Measurements from ENCODE around the gene SULT4A1. TPM values are rescaled to one million over a fixed set of nuclear protein-coding genes. Genes with fewer than 3 reads are reported as not detected.

Gene SULT4A1
- total and polyA plus RNA-seq, 3 experiments from 2014 or later, result not detected

GRCh38 chr22:43817402-43817801 is 44.9 kb downstream of the SULT4A1 start:
- Mint-ChIP-seq H3K4me1 (peaks cover 18% of the 10 kb centered on the region in 3 donors), H3K27me3 (peaks cover 7 to 16% of the 10 kb centered on the region in 2 donors), H3K9me3 (no peaks in the 10 kb centered on the region), H3K4me3 (no peak overlapping the region), H3K27ac (no peak overlapping the region), H3K36me3 (peaks cover 0 to 3% (median under 1%) of the 10 kb centered on the region in 3 donors)
- ChIA-PET POLR2A (no interaction called here), CTCF (no interaction called here)
- Histone ChIP-seq H3K27ac (ENCODE audit: low read depth, low read length) (no peak overlapping the region), H3K9me3 (ENCODE audit: low read length) (no peaks in the 10 kb centered on the region), H3K4me1 (ENCODE audit: insufficient read depth, low read length) (peaks cover 12% of the 10 kb centered on the region), H3K36me3 (ENCODE audit: insufficient read depth, low read length) (no peaks in the 10 kb centered on the region), H3K4me3 (ENCODE audit: low read length) (no peak overlapping the region), H3K27me3 (ENCODE audit: insufficient read depth, low read length, poor library complexity, severe bottlenecking) (no peaks in the 10 kb centered on the region)
- no peak for DNase-seq

GRCh38 chr22:43814264-43814663 is 48.0 kb downstream of the SULT4A1 start:
- Mint-ChIP-seq H3K4me1 (peaks cover 26 to 35% (median 31%) of the 10 kb centered on the region in 3 donors), H3K36me3 (peaks cover 0 to 10% (median 2%) of the 10 kb centered on the region in 3 donors), H3K27ac (peak overlapping the region in 6 of 8 donors; percentile 1 to 62 (median 44)), H3K27me3 (peaks cover 0 to 2% of the 10 kb centered on the region in 2 donors), H3K9me3 (peaks cover 0 to 2% (median 0%) of the 10 kb centered on the region in 5 donors), H3K4me3 (peak overlapping the region in 4 of 7 donors; percentile 3 to 93 (median 6))
- H3K27ac ChIP-seq (ENCODE audit: low read depth, low read length), result no peak overlapping the region
- CTCF ChIA-PET, result no interaction called here
- DNase-seq, result no peak
- H3K9me3 ChIP-seq (ENCODE audit: low read length), result no peaks in the 10 kb centered on the region
- POLR2A ChIA-PET, result no interaction called here
- H3K36me3 ChIP-seq (ENCODE audit: insufficient read depth, low read length), result no peaks in the 10 kb centered on the region
- H3K4me3 ChIP-seq (ENCODE audit: low read length), result no peak overlapping the region
- no peaks in the 10 kb centered on the region for H3K27me3 ChIP-seq (ENCODE audit: insufficient read depth, low read length, poor library complexity, severe bottlenecking)
- H3K4me1 ChIP-seq (ENCODE audit: insufficient read depth, low read length), result peaks cover 12% of the 10 kb centered on the region

GRCh38 chr22:43812890-43813289 is 49.4 kb downstream of the SULT4A1 start:
- ChIA-PET POLR2A (no interaction called here), CTCF (no interaction called here)
- no peaks in the 10 kb centered on the region for H3K9me3 ChIP-seq (ENCODE audit: low read length)
- H3K4me1 ChIP-seq (ENCODE audit: insufficient read depth, low read length), result peaks cover 12% of the 10 kb centered on the region
- Mint-ChIP-seq H3K4me3 (peak overlapping the region; percentile 92 to 97 (median 96)), H3K27ac (peak overlapping the region; percentile 67 to 96 (median 90)), H3K4me1 (peaks cover 26 to 35% (median 31%) of the 10 kb centered on the region in 3 donors), H3K9me3 (peaks cover 0 to 2% (median 0%) of the 10 kb centered on the region in 5 donors), H3K36me3 (peaks cover 0 to 10% (median 2%) of the 10 kb centered on the region in 3 donors), H3K27me3 (peaks cover 0 to 2% of the 10 kb centered on the region in 2 donors)
- H3K27ac ChIP-seq (ENCODE audit: low read depth, low read length), result peak overlapping the region; percentile 66
- no peaks in the 10 kb centered on the region for H3K27me3 ChIP-seq (ENCODE audit: insufficient read depth, low read length, poor library complexity, severe bottlenecking)
- H3K4me3 ChIP-seq (ENCODE audit: low read length), result peak overlapping the region; percentile 97
- no peaks in the 10 kb centered on the region for H3K36me3 ChIP-seq (ENCODE audit: insufficient read depth, low read length)
- no peak for DNase-seq

GRCh38 chr22:43812149-43812842 is 50.0 kb downstream of the SULT4A1 start, which contains the start of gene EFCAB6:
Gene EFCAB6 (minus strand): TSS chr22:43812305. CDS start chr22:43782318, 29,987 bp downstream.
- CTCF ChIA-PET, result no interaction called here
- H3K36me3 Mint-ChIP-seq, result peaks cover 0 to 10% (median 2%) of the 10 kb centered on the region in 3 donors
- Histone ChIP-seq H3K27me3 (ENCODE audit: insufficient read depth, low read length, poor library complexity, severe bottlenecking) (no peaks in the 10 kb centered on the region), H3K4me1 (ENCODE audit: insufficient read depth, low read length) (peaks cover 12% of the 10 kb centered on the region), H3K27ac (ENCODE audit: low read depth, low read length) (peak within 1 kb of the TSS; percentile 66), H3K36me3 (ENCODE audit: insufficient read depth, low read length) (no peaks in the 10 kb centered on the region), H3K9me3 (ENCODE audit: low read length) (no peaks in the 10 kb centered on the region), H3K4me3 (ENCODE audit: low read length) (peak within 1 kb of the TSS; percentile 97)
- peaks cover 26 to 35% (median 31%) of the 10 kb centered on the region in 3 donors for H3K4me1 Mint-ChIP-seq
- peak within 1 kb of the TSS; percentile 92 to 97 (median 96) for H3K4me3 Mint-ChIP-seq
- POLR2A ChIA-PET, result interaction anchor here (0.6 kb wide), 1 partner anchor 71 kb away, joined by 3 read pairs; no protein-coding TSS in a partner anchor
- peak within 1 kb of the TSS; percentile 67 to 96 (median 90) for H3K27ac Mint-ChIP-seq
- H3K27me3 Mint-ChIP-seq, result peaks cover 0 to 2% of the 10 kb centered on the region in 2 donors
- peaks cover 0 to 2% (median 0%) of the 10 kb centered on the region in 5 donors for H3K9me3 Mint-ChIP-seq
- DNase-seq, result peak; percentile 83 to 93 (median 86)

DNA sequence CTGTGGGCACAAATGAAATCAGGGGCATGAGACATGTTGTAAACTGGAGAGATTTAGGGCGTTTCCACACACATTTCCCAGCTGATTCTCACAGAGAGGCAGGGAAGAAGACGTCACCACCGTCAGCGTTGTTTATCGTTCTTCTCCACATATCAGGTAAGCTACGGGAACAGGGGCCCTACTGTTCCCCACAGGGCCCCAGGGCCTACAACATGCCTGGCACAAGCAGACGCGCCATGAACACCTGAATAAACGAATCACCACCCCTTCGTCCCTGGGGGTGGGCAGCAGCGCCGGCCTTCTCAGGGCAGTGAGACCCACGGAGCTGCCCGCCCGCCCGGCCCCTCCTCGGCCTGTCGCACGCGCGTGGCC is 50.5 kb downstream of the SULT4A1 start:
- H3K4me3 Mint-ChIP-seq, result peak overlapping the region; percentile 92 to 97 (median 96)
- Histone ChIP-seq H3K9me3 (ENCODE audit: low read length) (no peaks in the 10 kb centered on the region), H3K27me3 (ENCODE audit: insufficient read depth, low read length, poor library complexity, severe bottlenecking) (no peaks in the 10 kb centered on the region), H3K27ac (ENCODE audit: low read depth, low read length) (peak overlapping the region; percentile 66), H3K4me1 (ENCODE audit: insufficient read depth, low read length) (peaks cover 12% of the 10 kb centered on the region), H3K36me3 (ENCODE audit: insufficient read depth, low read length) (no peaks in the 10 kb centered on the region), H3K4me3 (ENCODE audit: low read length) (peak overlapping the region; percentile 97)
- DNase-seq, result no peak
- peaks cover 0 to 2% of the 10 kb centered on the region in 2 donors for H3K27me3 Mint-ChIP-seq
- H3K27ac Mint-ChIP-seq, result peak overlapping the region; percentile 67 to 96 (median 90)
- peaks cover 0 to 10% (median 2%) of the 10 kb centered on the region in 3 donors for H3K36me3 Mint-ChIP-seq
- peaks cover 26 to 35% (median 31%) of the 10 kb centered on the region in 3 donors for H3K4me1 Mint-ChIP-seq
- CTCF ChIA-PET, result no interaction called here
- POLR2A ChIA-PET, result interaction anchor here (0.6 kb wide), 1 partner anchor 72 kb away, joined by 3 read pairs; no protein-coding TSS in a partner anchor
- H3K9me3 Mint-ChIP-seq, result peaks cover 0 to 2% (median 0%) of the 10 kb centered on the region in 5 donors

GRCh38 chr22:43802897-43803495 is 59.3 kb downstream of the SULT4A1 start:
- CTCF ChIA-PET, result no interaction called here
- H3K27ac Mint-ChIP-seq, result no peak overlapping the region
- no peak for DNase-seq

GRCh38 chr22:43800970-43801369 is 61.3 kb downstream of the SULT4A1 start:
- Mint-ChIP-seq H3K4me3 (no peak overlapping the region), H3K27ac (no peak overlapping the region), H3K36me3 (peaks cover 0 to 10% (median 1%) of the 10 kb centered on the region in 3 donors), H3K4me1 (no peaks in the 10 kb centered on the region), H3K27me3 (peaks cover 38 to 56% of the 10 kb centered on the region in 2 donors), H3K9me3 (peaks cover 7 to 25% (median 19%) of the 10 kb centered on the region in 5 donors)
- no peaks in the 10 kb centered on the region for H3K4me1 ChIP-seq (ENCODE audit: insufficient read depth, low read length)
- H3K27ac ChIP-seq (ENCODE audit: low read depth, low read length), result no peak overlapping the region
- H3K36me3 ChIP-seq (ENCODE audit: insufficient read depth, low read length), result no peaks in the 10 kb centered on the region
- POLR2A ChIA-PET, result no interaction called here
- no peaks in the 10 kb centered on the region for H3K9me3 ChIP-seq (ENCODE audit: low read length)
- no peaks in the 10 kb centered on the region for H3K27me3 ChIP-seq (ENCODE audit: insufficient read depth, low read length, poor library complexity, severe bottlenecking)
- CTCF ChIA-PET, result no interaction called here
- DNase-seq, result no peak
- no peak overlapping the region for H3K4me3 ChIP-seq (ENCODE audit: low read length)

More at GRCh38 chr22:43802897-43803495, 59.3 kb downstream of the SULT4A1 start:
- H3K4me3 Mint-ChIP-seq, result no peak overlapping the region
- H3K27ac ChIP-seq (ENCODE audit: low read depth, low read length), result no peak overlapping the region
- peaks cover 7 to 25% (median 19%) of the 10 kb centered on the region in 5 donors for H3K9me3 Mint-ChIP-seq
- H3K27me3 Mint-ChIP-seq, result peaks cover 36 to 51% of the 10 kb centered on the region in 2 donors
- no peak overlapping the region for H3K4me3 ChIP-seq (ENCODE audit: low read length)
- H3K9me3 ChIP-seq (ENCODE audit: low read length), result no peaks in the 10 kb centered on the region
- H3K36me3 Mint-ChIP-seq, result peaks cover 0 to 10% (median 1%) of the 10 kb centered on the region in 3 donors
- POLR2A ChIA-PET, result no interaction called here
- H3K36me3 ChIP-seq (ENCODE audit: insufficient read depth, low read length), result no peaks in the 10 kb centered on the region
- H3K27me3 ChIP-seq (ENCODE audit: insufficient read depth, low read length, poor library complexity, severe bottlenecking), result no peaks in the 10 kb centered on the region
- H3K4me1 Mint-ChIP-seq, result no peaks in the 10 kb centered on the region
- H3K4me1 ChIP-seq (ENCODE audit: insufficient read depth, low read length), result no peaks in the 10 kb centered on the region

DNA sequence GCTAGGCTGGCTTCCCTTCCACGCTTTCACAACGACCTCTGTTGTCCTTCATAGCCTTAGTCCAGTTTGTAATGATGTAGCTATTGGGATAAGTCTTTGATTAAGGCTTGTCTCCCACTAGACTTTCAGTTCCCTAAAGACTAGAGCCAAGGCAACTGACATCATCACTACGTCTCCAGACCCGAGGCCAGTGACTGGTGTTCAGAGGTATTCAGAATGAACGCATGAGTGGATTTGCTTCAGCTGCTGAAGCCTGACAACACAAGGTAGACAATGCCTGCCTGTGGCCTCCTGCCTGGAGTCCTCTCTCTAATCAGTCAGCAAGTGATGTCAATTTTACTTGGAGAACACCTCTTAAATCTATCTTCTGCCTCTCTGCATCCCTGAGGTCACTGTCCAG is 63.8 kb downstream of the SULT4A1 start:
- Histone ChIP-seq H3K27me3 (ENCODE audit: insufficient read depth, low read length, poor library complexity, severe bottlenecking) (no peaks in the 10 kb centered on the region), H3K4me1 (ENCODE audit: insufficient read depth, low read length) (no peaks in the 10 kb centered on the region), H3K9me3 (ENCODE audit: low read length) (no peaks in the 10 kb centered on the region), H3K36me3 (ENCODE audit: insufficient read depth, low read length) (no peaks in the 10 kb centered on the region), H3K4me3 (ENCODE audit: low read length) (no peak overlapping the region), H3K27ac (ENCODE audit: low read depth, low read length) (no peak overlapping the region)
- Mint-ChIP-seq H3K4me1 (no peaks in the 10 kb centered on the region), H3K9me3 (peaks cover 7 to 25% (median 19%) of the 10 kb centered on the region in 5 donors), H3K27me3 (peaks cover 39 to 58% of the 10 kb centered on the region in 2 donors), H3K27ac (no peak overlapping the region), H3K4me3 (no peak overlapping the region), H3K36me3 (peaks cover 0 to 10% (median 1%) of the 10 kb centered on the region in 3 donors)
- DNase-seq, result no peak
- POLR2A ChIA-PET, result no interaction called here
- CTCF ChIA-PET, result no interaction called here
